HG03139 (cell line): ENCODE results near the gene CTNND2.

Source experiments
- ATAC-seq: cut with Tn5 transposase; IDR thresholded peaks from one replicate; pipeline ENCODE4 v1.9.1; 2021; ENCODE audit not compliant: unreplicated experiment

The CTNND2 gene

GRCh38 chr5:11904265-11904906 lies at the start of gene CTNND2:
CTNND2 (minus strand) TSS chr5:11904446; CDS start chr5:11903853, 593 bp downstream.
- ATAC-seq = no peak

DNA sequence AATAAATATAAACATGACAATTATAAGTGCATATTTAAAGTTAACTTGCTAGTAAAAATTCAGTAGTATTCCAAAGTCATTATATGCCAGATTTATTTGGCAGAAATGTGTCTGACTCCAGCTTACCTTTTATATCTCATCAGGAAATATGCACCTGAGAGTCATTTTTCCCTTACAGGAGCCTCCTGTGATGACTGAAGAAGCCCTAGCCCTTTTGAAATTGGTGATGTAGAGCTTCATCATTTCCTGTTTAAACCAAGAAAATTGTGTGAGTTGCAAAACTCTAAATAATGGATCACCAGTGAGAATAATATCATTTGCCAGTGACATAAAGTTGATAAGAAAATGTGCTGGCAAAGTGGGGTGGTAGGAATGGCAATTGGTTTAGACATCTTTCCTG lies 42.1 kb upstream of the CTNND2 start:
- ATAC-seq = no peak

DNA sequence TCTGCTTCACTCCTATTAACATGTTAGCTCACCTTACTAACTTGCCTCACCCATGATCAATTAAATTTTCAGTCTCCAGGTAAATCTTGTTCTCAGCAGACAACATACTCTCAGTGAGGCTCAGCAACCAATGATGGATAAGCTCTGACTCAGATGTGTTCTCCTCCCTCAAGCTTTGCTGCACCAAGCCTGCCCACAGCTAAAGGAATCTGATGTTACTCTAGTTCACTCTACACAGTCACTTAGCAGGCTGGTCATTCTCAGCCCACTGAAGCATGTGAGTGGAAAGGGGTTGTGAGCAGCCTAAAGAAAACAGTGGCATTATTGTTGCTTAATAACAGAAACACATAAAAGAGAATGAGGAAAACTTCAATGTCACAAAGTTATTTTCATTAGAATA lies 37.3 kb upstream of the CTNND2 start:
- no peak for ATAC-seq

DNA sequence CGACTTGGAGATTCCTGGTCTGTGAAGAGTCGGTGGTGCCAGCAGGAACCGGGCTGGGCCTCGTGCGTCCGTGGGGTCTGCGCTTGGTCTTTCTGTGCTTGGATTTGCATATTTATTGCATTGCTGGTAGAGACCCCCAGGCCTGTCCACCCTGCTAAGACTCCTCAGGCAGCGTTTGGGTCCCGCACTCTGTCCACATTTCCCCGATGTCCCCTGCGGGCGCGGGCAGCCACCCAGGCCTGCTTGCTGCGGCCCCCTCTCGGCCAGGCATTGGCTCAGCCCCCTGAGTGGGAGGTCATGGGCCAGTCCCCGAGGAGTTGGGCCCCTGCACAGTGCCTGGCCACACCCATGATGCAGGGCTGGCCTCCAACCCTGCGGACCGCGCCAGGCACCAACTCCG lies 27.4 kb upstream of the CTNND2 start:
- no peak for ATAC-seq

GRCh38 chr5:11928909-11929308 lies 24.7 kb upstream of the CTNND2 start:
- no peak for ATAC-seq

DNA sequence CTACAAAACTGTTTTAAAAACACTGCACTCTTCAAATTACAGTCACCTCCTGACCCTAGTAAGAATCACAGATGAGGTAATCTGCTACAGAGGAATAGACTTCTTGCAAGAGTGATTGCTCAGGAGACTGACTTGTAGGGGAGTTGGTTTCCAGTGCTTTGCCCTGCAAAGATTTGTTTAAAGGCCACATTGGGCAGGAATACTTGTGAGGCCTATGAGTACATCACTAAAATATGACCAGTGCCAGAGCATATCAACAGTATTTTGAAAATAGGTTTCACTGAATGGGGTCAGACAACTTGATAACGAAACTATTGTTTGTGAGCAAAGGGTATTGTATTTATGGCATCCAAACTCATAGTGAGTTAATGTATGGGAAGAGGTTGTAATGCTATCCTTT lies 21.5 kb upstream of the CTNND2 start:
- ATAC-seq = no peak

GRCh38 chr5:11922394-11922793 lies 18.1 kb upstream of the CTNND2 start:
- ATAC-seq = no peak

- no peak for ATAC-seq
Measured at GRCh38 chr5:11918463-11919045, 14.3 kb upstream of the CTNND2 start.

DNA sequence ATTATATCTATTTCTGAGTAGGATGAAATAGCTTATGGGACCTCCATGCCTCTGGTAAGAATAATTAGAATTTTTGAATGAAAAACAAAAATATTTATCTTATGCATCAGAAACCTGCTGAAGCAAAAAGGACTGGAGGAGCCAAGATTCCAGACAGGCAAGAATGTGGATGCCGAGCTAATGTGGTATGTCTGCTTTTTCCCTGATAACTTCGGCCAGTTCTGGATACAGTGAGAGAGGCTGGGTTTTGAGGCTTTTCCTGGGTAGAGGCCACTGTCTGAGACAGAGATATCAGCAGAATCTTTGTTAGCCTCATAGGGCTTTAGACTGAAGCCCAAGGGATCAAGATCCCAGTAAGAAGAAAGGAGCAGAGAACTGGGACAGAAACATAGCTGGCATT lies 5.2 kb upstream of the CTNND2 start:
- no peak for ATAC-seq

GRCh38 chr5:11906497-11906896 lies 2.3 kb upstream of the CTNND2 start:
- ATAC-seq = no peak

DNA sequence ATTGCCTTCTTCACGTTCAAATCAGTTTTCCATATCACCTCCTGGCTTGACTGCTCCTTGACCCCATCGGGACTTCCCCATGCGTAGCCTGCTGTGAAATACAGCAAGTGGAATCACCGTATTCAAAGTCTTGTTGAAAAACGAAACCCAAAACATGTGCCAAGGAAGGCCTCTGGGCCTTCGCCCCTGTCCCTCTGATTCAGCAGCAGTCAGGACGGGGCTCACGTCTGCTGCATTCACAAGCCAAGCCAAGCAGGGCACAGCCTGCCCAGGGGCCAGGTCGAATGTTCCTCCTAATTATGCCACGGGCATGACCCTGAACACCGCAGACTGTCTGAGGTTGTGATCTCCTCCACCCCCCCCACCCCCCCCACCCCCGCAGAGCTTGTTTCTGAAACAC lies 960 bp upstream of the CTNND2 start:
- no peak for ATAC-seq

DNA sequence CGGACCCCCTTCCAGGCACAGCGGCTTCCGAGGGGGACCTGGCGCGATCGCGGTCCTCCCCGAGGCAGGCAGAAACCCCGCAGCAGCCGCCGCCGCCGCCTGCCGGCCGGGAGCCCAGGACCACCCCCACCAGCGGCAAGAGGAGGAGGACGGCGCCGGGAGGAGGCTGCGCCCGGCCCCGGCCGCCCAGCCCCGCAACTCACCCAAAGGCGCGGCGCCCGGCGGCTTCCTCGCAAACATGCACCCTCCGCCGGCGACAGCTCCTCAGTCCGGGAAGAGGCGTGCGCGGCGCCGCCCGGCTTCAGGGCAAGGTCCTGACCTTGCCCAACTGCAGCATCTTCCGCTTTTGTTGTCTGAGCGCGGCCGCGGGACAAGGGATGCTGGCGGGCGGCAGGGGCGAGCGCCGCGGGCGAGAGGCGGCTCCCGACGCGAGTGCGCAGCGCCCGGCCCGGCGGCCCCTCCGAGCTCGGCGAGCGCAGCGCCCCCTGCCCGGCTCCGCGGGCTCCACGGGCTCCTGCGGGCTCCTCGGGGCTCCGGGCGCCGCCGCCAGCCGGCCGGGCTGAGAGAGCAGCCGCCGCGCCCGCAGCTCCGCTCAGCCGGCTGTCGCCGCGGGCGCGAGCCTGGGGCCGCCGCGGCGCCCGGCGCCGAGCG lies 507 bp downstream of the CTNND2 start:
- ATAC-seq = no peak

DNA sequence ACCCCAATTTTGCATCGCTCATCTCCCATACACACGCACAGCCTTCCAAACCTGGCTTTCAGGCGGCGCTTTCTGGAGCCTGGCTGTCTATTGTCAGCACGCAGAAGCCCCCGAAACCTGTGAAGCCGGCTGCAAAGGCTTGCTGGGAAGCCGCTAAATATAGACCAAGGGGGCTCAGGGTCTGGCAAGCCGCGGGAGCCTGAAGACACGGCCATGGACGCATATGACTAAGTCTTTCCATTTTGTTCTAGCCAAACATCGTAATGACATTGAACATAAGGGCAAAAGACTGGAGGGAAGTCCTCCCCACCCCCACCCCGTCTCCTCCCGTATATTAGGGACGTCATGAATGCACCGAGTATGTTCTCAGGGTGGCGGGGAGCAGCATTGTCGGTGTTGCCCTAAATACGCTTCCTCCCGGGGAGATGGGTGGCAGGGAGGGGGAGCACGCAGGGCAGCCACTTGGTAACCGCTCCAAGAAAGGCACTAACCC lies 1.1 kb downstream of the CTNND2 start:
- no peak for ATAC-seq

- ATAC-seq = no peak
Measured at GRCh38 chr5:11902201-11902619, 2.0 kb downstream of the CTNND2 start.

DNA sequence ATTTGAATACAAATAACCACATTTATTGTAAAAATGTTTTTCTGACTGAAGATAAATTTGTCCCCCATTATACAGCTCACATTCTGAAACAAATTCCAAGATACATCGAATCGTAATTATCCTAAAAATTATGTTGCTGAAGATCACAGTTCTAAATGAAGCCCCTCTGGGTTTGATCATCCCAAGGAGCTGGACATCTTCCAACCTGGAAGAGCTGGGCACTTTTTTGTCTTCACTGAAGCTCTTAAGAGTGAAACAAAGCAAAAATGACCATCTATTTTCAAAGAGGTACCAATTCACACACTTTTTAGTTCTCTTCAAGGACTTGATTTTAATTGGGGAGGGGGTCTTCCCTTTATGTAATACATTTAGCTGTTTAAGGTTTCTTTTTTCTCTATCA lies 5.5 kb downstream of the CTNND2 start:
- ATAC-seq = no peak

GRCh38 chr5:11897781-11898180 lies 6.5 kb downstream of the CTNND2 start:
- no peak for ATAC-seq

DNA sequence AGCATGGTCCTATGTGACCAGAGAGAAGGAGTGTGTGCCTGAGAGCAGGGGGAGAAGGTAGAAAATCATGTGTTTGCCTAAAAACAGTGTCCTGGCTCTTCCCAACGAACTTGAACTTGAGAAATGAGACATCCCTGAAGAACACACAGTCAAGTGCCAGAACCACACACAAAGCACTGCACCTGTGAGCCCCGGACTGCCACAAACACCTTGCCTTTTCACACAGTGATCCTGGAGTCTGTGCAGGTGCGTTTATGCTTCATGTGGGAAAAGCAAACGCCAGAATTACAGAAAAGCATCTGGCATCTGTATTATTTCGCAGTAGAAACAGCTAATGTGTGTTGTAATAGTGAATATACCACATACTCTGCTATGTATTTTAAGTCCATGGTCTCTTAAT lies 9.3 kb downstream of the CTNND2 start:
- ATAC-seq = no peak

GRCh38 chr5:11892832-11893231 lies 11.4 kb downstream of the CTNND2 start:
- no peak for ATAC-seq

DNA sequence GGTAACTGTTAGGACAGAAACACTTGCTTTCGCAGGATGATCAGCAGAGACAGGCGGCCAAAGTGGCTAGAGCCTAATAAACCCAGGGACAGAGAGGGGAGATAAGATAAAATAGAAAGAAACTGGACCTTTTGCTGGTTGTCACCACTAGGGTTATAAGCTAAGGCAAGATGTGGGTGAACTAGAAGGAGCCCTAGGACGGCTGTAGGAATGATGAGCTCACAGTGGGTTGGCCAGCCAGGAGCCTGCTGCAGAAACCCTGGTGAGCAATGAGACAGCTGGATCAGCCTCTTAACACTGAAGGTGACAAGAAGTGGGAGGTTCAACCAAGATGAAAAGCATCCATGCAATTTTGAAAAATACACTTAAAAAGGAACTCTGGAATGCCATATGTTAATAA lies 13.5 kb downstream of the CTNND2 start:
- no peak for ATAC-seq

GRCh38 chr5:11888221-11888620 lies 16.0 kb downstream of the CTNND2 start:
- no peak for ATAC-seq

DNA sequence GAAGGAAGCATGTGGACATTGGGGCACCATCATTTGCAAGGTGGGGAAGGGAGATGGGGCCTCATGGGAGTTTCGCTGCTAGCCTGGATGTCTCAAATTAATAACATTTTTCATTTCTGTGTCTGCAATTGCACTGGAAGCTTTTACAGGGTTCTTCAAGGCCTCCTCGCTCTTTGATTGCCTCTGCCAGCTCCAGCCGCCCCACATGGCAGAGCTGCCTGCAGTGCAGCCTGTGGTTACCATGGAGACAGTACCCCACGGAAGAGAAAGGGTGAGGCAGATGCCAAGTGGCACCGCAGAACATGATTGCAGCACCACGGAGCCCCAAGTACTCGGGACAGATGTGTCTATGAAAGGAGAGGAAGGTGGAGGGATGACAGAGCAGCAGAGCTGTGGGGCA lies 25.4 kb downstream of the CTNND2 start:
- no peak for ATAC-seq

DNA sequence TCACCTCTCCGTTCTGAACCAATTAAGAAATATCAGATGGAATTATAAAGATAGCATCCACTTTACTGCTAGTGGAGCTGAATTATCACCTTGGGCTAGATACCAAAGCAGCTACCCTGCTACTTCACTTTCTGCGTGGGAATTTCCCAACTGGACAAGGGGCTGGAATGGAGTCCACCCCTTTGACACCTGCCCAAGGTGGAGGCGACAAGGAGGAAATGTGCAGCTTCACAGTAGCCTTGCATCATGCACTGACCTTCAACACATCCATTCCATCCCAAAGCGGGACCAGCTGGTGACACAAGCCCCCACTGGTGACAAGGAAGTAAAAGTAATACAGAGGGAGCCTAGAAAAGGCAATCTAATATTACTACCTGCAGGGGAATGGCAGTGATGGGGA lies 30.7 kb downstream of the CTNND2 start:
- no peak for ATAC-seq
